IPS-18a (cell line): ENCODE results near the gene DUSP8.

Source experiments
- H3K27ac ChIP-seq: one replicate; pipeline ENCODE4 v1.5.1; 2013; ENCODE audit warnings: low read length
- H3K27me3 ChIP-seq: one replicate; pipeline ENCODE4 v1.6.1; 2013; ENCODE audit warnings: mild to moderate bottlenecking, low read length; ENCODE audit not compliant: control insufficient read depth, insufficient read depth
- H3K36me3 ChIP-seq: one replicate; pipeline ENCODE4 v1.6.1; 2013; ENCODE audit warnings: low read depth, low read length; ENCODE audit not compliant: control insufficient read depth
- H3K4me1 ChIP-seq: one replicate; pipeline ENCODE4 v1.6.1; 2013; ENCODE audit warnings: low read depth, low read length; ENCODE audit not compliant: control insufficient read depth
- H3K4me3 ChIP-seq: one replicate; pipeline ENCODE4 v1.5.1; 2013; ENCODE audit warnings: low read length
- H3K9ac ChIP-seq: one replicate; pipeline ENCODE4 v1.6.1; 2013; ENCODE audit warnings: mild to moderate bottlenecking, low read length, moderate library complexity
- H3K9me3 ChIP-seq: one replicate; pipeline ENCODE4 v1.6.1; 2013; ENCODE audit warnings: low read depth, low read length; ENCODE audit not compliant: control insufficient read depth

DUSP8 gene

DNA sequence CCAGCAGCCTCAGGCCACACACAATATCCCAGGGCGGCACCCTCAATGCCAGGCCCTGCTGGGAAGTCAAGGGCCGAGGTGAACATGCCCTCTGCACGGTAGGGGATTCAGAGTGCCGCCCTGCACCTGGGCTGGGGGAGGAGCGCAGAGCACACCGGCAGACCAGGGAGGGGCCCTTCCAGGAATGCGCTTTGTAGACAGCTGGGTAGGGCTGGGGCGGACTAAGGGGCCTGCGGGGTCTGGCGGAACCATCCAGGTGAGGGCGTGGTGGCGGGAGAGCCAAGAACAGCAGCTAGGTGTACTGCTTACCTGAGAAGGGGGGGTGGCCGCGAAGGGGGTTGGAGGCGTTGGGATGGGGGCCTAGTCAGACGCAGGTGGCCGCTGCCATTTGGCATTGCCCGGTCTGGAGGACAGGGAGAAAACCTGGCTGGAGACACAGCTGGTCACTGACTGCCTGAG is 26.0 kb downstream of the DUSP8 start:
- Histone ChIP-seq H3K9ac (no peak overlapping the region), H3K27me3 (peaks cover 63% of the 10 kb centered on the region), H3K4me3 (peak overlapping the region; percentile 33), H3K9me3 (no peaks in the 10 kb centered on the region), H3K27ac (no peak overlapping the region), H3K4me1 (peaks cover 7% of the 10 kb centered on the region), H3K36me3 (no peaks in the 10 kb centered on the region)

DNA sequence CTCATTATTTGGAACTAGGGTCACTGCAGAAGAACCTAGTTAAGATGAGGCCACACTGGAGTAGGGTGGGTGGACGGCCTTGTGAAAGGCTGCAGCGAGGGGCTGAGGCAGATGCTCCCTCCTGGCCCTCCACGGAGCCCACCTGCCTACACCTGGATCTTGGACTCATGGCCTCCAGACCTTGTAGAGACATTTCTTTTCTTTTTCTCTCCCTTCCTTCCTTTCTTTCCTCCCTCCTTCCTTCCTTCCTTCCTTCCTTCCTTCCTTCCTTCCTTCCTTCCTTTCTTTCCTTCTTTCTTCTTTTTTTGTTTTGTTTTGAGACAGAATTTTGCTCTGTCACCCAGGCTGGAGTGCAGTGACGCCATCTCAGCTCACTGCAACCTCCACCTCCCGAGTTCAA is 26.6 kb downstream of the DUSP8 start:
- Histone ChIP-seq H3K4me1 (peaks cover 7% of the 10 kb centered on the region), H3K9me3 (no peaks in the 10 kb centered on the region), H3K27me3 (peaks cover 63% of the 10 kb centered on the region), H3K36me3 (no peaks in the 10 kb centered on the region), H3K9ac (no peak overlapping the region), H3K27ac (no peak overlapping the region), H3K4me3 (no peak overlapping the region)

DNA sequence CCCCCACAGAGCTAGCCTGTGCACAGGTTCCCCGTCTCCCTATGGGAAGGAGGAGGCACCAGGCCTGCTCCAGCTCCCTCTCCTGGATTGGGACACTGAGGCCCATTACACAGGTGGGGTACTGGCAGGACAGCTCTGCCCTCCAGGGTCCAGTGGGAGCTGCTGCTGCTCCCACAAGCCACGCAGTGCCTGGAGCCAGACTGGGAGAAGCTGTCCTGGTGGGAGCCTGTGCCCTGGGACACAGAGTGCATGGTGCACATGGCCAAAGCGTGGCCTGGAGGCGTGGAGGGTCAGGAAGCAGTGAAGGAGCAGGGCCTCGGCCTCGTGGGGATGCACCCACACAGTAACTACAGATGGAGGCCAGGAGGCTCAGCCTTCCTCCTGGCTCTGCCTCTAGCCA is 27.5 kb downstream of the DUSP8 start:
- no peak overlapping the region for H3K4me3 ChIP-seq
- H3K4me1 ChIP-seq = peaks cover 7% of the 10 kb centered on the region
- no peak overlapping the region for H3K9ac ChIP-seq
- H3K36me3 ChIP-seq = no peaks in the 10 kb centered on the region
- H3K27me3 ChIP-seq = peaks cover 65% of the 10 kb centered on the region
- no peak overlapping the region for H3K27ac ChIP-seq
- no peaks in the 10 kb centered on the region for H3K9me3 ChIP-seq

DNA sequence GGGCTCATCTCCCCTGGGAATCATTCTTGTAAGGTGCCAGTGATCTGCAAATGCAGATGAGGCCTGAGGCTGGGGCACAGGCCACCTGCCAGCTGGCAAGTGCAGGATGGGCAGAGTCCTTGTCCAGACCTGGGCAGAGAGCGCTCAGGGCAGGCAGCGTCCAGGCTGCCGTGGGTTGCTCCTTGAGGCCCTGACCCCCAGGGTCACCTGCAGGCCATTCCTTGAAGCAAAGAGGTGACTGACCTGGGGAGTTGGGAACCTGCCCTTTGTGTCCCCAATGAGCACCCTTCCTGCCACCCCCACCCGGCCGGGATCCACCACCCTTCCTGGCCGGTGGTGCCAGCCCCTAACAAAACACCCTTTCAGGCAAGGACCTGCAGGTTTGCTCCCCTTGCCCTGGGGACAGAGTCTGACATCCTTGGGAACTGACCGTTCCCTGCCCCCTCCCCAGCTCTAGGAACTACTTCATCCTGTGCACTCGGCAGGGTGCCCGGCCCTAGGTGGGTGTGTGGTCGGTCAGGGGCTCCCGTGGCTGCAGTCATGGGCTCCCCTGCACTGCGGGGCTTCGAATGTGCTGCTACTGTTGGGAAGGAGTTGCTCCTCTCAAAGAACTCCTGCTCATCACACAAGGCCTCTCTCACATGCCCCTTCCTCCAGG is 28.3 kb downstream of the DUSP8 start:
- no peak overlapping the region for H3K9ac ChIP-seq
- no peak overlapping the region for H3K27ac ChIP-seq
- H3K4me3 ChIP-seq = no peak overlapping the region
- peaks cover 60% of the 10 kb centered on the region for H3K27me3 ChIP-seq
- H3K36me3 ChIP-seq = no peaks in the 10 kb centered on the region
- H3K4me1 ChIP-seq = peaks cover 7% of the 10 kb centered on the region
- H3K9me3 ChIP-seq = no peaks in the 10 kb centered on the region

DNA sequence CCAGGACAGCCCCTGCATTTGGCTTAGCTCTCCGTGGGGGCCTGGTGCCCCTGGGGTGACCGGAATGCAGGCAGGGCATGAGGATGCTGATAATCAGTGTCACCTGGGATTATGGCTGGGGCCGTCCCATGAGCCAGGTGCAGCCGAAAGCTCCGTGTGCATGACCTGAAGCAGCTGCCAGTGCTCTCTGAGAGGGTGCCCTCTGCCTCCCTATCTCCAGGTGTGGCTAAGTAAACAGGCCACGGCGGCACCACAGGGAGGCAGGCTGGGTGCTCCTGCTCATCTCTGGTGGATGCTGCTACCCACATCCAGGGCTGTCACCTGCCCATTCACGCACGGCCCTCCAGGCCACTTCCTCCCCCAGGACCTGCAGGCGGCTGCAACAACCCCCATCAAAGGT is 29.8 kb downstream of the DUSP8 start:
- H3K9ac ChIP-seq = no peak overlapping the region
- H3K36me3 ChIP-seq = no peaks in the 10 kb centered on the region
- H3K9me3 ChIP-seq = no peaks in the 10 kb centered on the region
- no peak overlapping the region for H3K27ac ChIP-seq
- H3K27me3 ChIP-seq = peaks cover 56% of the 10 kb centered on the region
- H3K4me1 ChIP-seq = peaks cover 4% of the 10 kb centered on the region
- H3K4me3 ChIP-seq = no peak overlapping the region

DNA sequence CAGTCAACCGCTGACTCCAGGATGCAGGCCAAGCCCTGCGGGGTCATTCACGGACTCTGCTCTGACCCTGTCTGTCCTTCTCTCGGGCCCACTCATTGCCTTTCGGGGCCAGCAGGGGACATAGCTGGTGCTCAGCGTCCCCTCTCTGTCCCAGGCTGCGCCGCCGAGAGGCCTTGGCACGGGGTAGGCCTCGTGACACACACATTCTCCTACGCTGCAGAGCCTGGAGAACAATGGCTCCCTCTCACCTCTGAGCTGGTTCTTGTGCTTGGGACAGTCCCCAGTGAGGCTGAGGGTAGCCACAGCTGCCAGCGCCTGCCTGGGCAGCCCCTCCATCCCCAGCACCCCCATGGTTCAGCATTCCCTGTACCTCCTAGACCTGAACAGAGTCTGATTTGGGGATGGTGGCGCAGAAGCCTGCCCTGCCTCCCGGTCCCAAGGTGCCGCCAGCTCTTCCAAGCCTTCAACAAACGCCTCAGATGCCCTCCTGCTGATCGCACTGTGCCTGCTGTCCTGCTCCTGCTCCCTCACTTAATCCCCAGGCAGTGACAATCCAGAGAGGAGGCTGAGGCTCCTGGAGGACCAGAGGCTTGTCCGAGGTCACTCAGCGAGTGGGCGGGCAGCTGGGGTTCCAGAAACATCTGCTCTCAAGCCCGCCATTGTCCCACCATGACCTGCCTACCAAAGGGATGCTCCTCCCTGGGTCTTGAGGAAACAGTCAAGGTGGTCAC is 30.4 kb downstream of the DUSP8 start:
- Histone ChIP-seq H3K27ac (no peak overlapping the region), H3K9ac (no peak overlapping the region), H3K4me1 (peaks cover 4% of the 10 kb centered on the region), H3K9me3 (no peaks in the 10 kb centered on the region), H3K36me3 (no peaks in the 10 kb centered on the region), H3K4me3 (no peak overlapping the region), H3K27me3 (peaks cover 50% of the 10 kb centered on the region)

DNA sequence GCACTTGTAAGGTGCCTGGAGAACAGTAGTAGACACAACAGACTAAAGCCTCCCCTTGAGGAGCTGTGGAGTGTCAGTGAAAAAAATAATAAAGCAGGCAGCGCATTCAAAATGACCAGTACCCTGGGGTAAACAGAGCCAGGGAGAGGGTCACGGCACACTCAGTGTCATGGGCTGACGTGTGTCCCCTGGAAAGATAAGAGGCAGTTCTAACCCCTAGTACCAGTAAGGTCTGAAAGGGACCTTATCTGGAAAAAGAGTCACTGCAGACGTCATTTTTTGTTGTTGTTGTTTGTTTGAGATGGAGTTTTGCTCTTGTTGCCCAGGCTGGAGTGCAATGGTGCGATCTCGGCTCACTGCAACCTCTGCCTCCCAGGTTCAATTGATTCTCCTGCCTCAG is 32.0 kb downstream of the DUSP8 start:
- Histone ChIP-seq H3K9me3 (no peaks in the 10 kb centered on the region), H3K27me3 (peaks cover 34% of the 10 kb centered on the region), H3K27ac (no peak overlapping the region), H3K4me1 (no peaks in the 10 kb centered on the region), H3K4me3 (no peak overlapping the region), H3K9ac (no peak overlapping the region), H3K36me3 (no peaks in the 10 kb centered on the region)

DNA sequence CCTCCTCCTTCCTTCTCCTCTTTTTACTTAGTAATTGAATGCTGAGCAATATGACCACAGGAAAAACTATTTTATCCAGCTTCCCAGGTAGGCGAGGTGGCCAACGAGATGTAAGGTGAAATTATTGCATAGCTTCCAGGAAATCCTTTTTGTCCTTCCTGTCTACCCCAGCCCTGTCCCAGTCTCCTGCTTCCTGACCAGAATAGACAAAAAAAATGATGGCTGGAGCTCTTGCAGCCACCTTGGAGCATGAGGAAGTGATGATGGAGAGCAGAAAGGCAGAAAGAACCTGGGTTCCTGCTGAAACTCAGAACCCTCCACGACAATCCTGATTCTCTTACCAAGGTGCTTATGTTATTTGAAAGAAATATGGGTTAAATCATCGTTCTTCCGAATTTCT is 33.9 kb downstream of the DUSP8 start:
- no peak overlapping the region for H3K9ac ChIP-seq
- no peaks in the 10 kb centered on the region for H3K9me3 ChIP-seq
- peaks cover 23% of the 10 kb centered on the region for H3K27me3 ChIP-seq
- no peak overlapping the region for H3K4me3 ChIP-seq
- H3K4me1 ChIP-seq = no peaks in the 10 kb centered on the region
- no peak overlapping the region for H3K27ac ChIP-seq
- no peaks in the 10 kb centered on the region for H3K36me3 ChIP-seq

DNA sequence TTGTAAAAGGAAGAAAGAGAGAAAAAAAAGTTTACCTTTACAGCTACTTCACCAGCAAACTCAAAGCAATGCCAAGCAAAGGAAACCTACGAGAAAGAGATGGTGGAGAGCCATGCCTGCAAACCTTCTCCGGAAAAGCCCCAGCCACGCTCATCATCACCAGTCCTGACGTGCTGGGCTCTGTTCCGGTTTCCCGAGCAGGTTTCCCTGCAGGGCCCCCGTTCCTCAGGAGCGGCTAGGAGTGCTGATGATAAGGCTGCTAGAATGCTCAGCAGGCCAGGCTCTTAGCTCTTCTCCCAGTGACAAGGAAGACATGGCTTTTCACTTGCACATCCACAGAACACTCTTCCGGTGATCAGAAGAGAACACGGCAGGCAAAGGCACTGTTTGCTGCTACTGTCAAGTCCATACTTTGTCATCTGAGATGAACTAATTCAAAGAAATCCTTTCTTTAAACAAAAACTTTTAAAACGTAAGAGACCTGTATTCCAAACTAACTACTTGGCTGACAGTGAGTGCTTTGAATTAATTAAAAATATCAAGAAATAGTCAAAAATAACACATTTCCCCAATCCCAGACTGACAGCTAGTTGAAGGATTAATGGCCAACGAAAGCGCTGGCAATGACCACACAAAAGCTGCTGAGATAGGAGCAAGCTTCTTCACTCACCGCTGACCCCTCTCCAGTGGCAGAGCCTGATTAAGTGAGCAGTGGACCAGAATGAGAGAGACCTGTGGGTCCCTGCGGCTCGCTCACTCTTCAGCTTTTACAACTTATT is 35.8 kb downstream of the DUSP8 start:
- Histone ChIP-seq H3K4me1 (no peaks in the 10 kb centered on the region), H3K27ac (no peak overlapping the region), H3K27me3 (peaks cover 23% of the 10 kb centered on the region), H3K36me3 (no peaks in the 10 kb centered on the region), H3K4me3 (no peak overlapping the region), H3K9me3 (no peaks in the 10 kb centered on the region), H3K9ac (no peak overlapping the region)

DNA sequence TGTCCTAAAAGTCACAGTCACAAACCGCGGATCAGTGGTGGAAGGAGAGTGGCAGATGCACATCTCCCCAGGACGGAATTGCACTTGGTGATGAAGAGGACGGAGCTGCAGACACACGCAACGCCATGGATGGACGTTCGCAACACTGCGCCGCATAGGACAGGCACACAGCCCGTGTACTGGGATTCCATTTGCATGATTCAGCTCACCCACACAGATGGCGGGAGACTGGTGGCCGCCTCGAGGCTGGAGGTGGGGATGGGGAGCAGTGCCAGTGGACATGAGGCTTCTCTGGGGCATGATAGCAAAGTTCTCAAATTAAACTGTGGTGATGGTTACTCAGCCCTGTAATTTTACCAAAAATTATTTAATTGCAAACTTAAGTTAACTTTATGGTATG is 37.4 kb downstream of the DUSP8 start:
- Histone ChIP-seq H3K27ac (no peak overlapping the region), H3K4me3 (no peak overlapping the region), H3K9ac (no peak overlapping the region)

DNA sequence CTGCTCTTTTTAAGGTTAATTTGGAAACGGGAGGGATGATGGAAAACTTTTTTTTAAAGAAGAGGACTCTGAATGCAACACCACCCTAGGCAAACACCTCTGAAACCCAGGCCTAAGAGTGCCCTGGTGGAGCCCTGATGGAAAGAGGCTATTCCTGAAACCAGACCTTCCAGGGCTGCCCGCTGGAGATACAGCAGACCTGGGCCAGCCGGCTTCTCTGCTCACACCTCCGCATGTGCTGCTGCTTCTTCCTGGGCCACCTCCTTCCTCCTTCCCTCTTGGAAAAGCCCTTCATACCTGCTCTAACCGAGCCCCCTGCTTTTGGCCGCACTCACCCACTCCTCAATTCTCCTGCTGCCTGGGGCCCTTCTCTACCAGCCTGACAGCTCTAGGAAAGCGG is 37.9 kb downstream of the DUSP8 start:
- no peaks in the 10 kb centered on the region for H3K9me3 ChIP-seq
- no peaks in the 10 kb centered on the region for H3K36me3 ChIP-seq
- H3K4me3 ChIP-seq = no peak overlapping the region
- no peak overlapping the region for H3K27ac ChIP-seq
- peaks cover 12% of the 10 kb centered on the region for H3K27me3 ChIP-seq
- H3K9ac ChIP-seq = no peak overlapping the region
- no peaks in the 10 kb centered on the region for H3K4me1 ChIP-seq

More for the DNA sequence above, 37.4 kb downstream of the DUSP8 start:
- Histone ChIP-seq H3K27me3 (peaks cover 16% of the 10 kb centered on the region), H3K9me3 (no peaks in the 10 kb centered on the region), H3K4me1 (no peaks in the 10 kb centered on the region), H3K36me3 (no peaks in the 10 kb centered on the region)
